Type B pancreatic cell (in vitro differentiated cells): ENCODE results near the gene SH3GL2. TPM values are rescaled to one million over a fixed set of nuclear protein-coding genes. Genes with fewer than 3 reads are reported as not detected.
A peak's percentile ranks its signal among the peaks of the same experiment; 100 is the strongest.

Experiments
- DNase-seq: peaks from one replicate; pipeline ENCODE4 v3.0.0; 2021; ENCODE audit warnings: mixed read lengths; ENCODE audit not compliant: unreplicated experiment; ENCODE audit errors: extremely low spot score
- H3K27ac Mint-ChIP-seq: 2 replicates; pipeline ENCODE4 v1.8.0; 2021; ENCODE audit warnings: mild to moderate bottlenecking, mixed read lengths
- H3K27me3 Mint-ChIP-seq: 2 replicates; pipeline ENCODE4 v1.8.0; 2021; ENCODE audit warnings: mixed read lengths
- H3K36me3 Mint-ChIP-seq: 2 replicates; pipeline ENCODE4 v1.8.0; 2021; ENCODE audit warnings: mixed read lengths
- H3K4me1 Mint-ChIP-seq: one replicate; pipeline ENCODE4 v1.8.0; 2021; ENCODE audit warnings: mixed read lengths; ENCODE audit not compliant: unreplicated experiment
- H3K4me3 Mint-ChIP-seq: 2 replicates; pipeline ENCODE4 v1.8.0; 2021; ENCODE audit warnings: mild to moderate bottlenecking, mixed read lengths
- H3K9me3 Mint-ChIP-seq: 2 replicates; pipeline ENCODE4 v1.8.0; 2021; ENCODE audit warnings: mixed read lengths
- total RNA-seq: library from RNA; stranded (reverse); gene quantifications from 2 replicates; pipeline ENCODE4 v1.2.1, GENCODE V29; 2021; ENCODE audit warnings: low replicate concordance
- TF ChIP-seq, protein P1 (sequence below): fragments of 200-600 bp; sonication (generic); conservative IDR thresholded peaks from 2 replicates; pipeline ENCODE4 v1.5.0; 2021; ENCODE audit warnings: antibody characterized with exemption, mild to moderate bottlenecking

Gene SH3GL2
- total RNA-seq, 1 donor from 2014 or later, result 7.6 TPM

DNA sequence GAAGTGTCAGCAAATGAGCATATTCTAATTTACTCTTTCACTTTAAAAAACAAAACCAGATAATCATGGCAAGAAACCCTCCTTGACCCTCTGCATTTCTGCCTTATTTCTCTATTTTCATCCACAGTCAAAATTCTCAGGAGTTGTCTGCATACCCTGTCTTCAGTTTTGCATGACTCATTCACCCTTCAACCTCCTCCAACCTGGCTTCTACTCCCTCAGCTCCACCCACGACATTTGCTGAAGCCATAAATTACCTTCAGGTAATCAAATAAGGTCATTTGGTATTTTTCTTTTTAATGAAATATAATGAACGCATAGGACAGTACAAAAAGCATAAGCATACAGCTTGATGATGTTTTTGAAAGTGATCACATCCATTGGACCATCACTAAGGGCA, 27.8 kb upstream of the SH3GL2 start:
- Mint-ChIP-seq H3K27ac (no peak overlapping the region), H3K27me3 (no peaks in the 10 kb centered on the region), H3K36me3 (no peaks in the 10 kb centered on the region), H3K4me1 (peaks cover 4% of the 10 kb centered on the region), H3K4me3 (no peak overlapping the region), H3K9me3 (no peaks in the 10 kb centered on the region)
- TF ChIP-seq, protein P1, sequence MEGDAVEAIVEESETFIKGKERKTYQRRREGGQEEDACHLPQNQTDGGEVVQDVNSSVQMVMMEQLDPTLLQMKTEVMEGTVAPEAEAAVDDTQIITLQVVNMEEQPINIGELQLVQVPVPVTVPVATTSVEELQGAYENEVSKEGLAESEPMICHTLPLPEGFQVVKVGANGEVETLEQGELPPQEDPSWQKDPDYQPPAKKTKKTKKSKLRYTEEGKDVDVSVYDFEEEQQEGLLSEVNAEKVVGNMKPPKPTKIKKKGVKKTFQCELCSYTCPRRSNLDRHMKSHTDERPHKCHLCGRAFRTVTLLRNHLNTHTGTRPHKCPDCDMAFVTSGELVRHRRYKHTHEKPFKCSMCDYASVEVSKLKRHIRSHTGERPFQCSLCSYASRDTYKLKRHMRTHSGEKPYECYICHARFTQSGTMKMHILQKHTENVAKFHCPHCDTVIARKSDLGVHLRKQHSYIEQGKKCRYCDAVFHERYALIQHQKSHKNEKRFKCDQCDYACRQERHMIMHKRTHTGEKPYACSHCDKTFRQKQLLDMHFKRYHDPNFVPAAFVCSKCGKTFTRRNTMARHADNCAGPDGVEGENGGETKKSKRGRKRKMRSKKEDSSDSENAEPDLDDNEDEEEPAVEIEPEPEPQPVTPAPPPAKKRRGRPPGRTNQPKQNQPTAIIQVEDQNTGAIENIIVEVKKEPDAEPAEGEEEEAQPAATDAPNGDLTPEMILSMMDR, result no peak
- no peak for DNase-seq

DNA sequence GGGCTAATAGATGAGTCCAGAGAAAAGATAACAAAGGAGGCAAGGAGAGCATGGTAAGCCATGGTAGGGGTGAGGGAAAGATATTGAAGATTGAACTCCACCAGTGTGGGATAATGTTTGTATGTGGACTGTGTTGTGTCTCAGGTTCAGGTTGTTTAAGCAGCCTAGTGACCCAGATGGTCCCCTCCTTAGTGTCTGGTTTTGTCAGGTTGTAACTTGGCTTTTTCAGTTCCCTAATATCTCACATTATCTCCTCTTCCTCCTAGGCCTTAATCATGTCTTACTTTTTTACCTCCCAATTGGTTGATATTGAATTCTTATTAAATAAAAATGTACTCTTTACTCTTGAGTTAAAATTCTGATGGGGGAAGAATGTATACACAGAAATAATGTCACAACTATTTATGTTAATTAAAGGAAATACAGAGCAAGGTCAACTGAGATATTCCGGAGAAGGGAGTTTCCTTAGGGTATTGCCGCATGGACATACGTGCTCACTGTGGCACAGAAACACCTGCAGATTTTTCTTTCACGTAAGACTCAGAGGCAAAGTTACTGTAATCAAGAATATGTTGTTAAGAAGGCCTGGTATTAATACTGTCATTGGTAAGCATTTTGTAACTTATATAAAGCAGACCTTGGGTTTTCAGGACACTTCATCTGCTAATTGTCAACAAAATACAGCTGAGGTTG, 23.4 kb upstream of the SH3GL2 start:
- Mint-ChIP-seq H3K27ac (no peak overlapping the region), H3K9me3 (no peaks in the 10 kb centered on the region), H3K4me1 (peaks cover 27% of the 10 kb centered on the region), H3K4me3 (no peak overlapping the region), H3K27me3 (no peaks in the 10 kb centered on the region), H3K36me3 (no peaks in the 10 kb centered on the region)
- TF ChIP-seq, protein P1, result no peak
- no peak for DNase-seq

DNA sequence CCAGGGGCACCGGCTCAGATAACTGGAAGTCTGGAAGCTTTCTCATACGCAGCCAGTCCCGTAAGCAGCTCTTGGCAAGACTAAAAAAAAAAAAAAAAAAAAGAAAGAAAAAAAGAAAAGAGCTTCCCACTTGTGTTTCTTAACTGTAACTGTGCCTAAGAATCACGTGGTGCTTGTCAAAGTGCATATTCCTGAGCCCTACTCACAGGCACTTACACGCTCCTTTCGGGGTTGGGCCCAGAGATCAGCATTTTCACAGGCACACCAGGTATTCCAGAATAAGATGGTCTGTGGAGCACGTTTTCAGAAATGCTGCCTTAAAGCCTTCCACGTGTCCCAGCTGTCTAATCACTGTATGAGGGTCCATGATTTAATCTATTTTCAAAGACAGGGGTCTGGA, 22.6 kb upstream of the SH3GL2 start:
- Mint-ChIP-seq H3K9me3 (no peaks in the 10 kb centered on the region), H3K4me1 (peaks cover 27% of the 10 kb centered on the region), H3K4me3 (no peak overlapping the region), H3K27ac (no peak overlapping the region), H3K27me3 (no peaks in the 10 kb centered on the region), H3K36me3 (no peaks in the 10 kb centered on the region)
- no peak for DNase-seq
- TF ChIP-seq, protein P1, result no peak

DNA sequence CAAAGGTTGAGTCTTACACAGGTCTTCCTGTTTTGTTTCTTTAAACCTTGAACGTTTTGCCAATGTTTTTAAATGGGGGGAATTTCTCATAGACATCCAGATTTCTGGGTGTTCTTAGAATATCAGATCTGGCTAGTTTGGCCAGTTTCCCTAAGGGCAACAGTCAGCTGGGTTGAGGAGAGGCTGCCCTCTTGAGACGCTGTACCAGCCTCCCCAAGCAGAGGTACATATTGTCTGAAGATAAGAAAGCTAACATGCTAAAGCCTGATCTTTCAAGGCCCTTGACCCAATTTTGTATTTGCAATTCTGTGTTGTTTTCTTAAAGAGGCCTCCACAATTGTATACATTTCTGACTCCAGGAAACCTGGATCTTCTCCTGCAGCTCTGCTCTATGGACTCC, 21.9 kb upstream of the SH3GL2 start:
- peaks cover 27% of the 10 kb centered on the region for H3K4me1 Mint-ChIP-seq
- no peaks in the 10 kb centered on the region for H3K27me3 Mint-ChIP-seq
- H3K36me3 Mint-ChIP-seq, result no peaks in the 10 kb centered on the region
- H3K27ac Mint-ChIP-seq, result peak overlapping the region; percentile 10
- no peaks in the 10 kb centered on the region for H3K9me3 Mint-ChIP-seq
- no peak overlapping the region for H3K4me3 Mint-ChIP-seq
- DNase-seq, result no peak
- TF ChIP-seq, protein P1, result no peak

DNA sequence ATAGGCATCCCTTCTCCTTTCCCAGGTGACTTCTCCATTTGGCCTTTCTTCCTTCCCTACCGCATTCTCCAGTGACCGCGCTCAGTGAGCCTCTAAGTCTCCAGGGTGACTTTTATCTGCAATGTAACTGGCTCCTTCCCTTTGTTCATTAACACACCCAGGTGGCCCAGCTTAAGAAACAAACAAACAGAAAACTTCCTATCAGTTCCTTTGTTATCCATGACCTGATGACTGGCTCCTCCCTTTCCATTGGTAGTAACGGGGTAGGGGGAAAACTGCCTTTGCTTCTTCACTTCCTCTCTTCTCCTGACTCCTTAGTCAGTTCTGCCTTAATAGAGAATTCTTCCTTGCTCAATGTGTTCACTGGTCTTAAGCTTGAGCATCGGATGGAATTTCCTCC, 7.0 kb upstream of the SH3GL2 start:
- Mint-ChIP-seq H3K4me3 (no peak overlapping the region), H3K27me3 (peaks cover 44% of the 10 kb centered on the region), H3K27ac (no peak overlapping the region), H3K4me1 (no peaks in the 10 kb centered on the region), H3K9me3 (no peaks in the 10 kb centered on the region), H3K36me3 (no peaks in the 10 kb centered on the region)
- no peak for DNase-seq
- TF ChIP-seq, protein P1, result no peak

DNA sequence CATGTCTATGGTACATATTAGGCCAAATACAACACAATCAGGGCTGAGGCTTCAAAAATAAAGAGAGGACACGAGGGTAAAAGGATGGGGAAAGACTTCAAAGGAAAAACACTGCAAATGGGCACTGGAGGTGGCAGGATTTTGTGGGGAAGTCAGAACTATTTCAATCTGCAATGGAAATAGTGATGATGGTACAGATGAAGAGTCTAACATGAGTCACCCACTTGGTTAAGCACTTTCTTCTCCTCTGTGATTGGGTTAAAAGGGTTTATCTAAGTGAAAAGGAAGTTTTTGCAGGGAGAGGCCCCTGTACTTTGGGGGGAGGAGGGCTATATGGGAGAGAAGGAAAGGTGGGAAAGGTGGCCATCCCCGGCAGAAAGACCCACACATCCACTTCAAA, 4.5 kb upstream of the SH3GL2 start:
- no peaks in the 10 kb centered on the region for H3K36me3 Mint-ChIP-seq
- H3K4me3 Mint-ChIP-seq, result no peak overlapping the region
- DNase-seq, result no peak
- H3K27ac Mint-ChIP-seq, result no peak overlapping the region
- peaks cover 3% of the 10 kb centered on the region for H3K4me1 Mint-ChIP-seq
- peaks cover 62% of the 10 kb centered on the region for H3K27me3 Mint-ChIP-seq
- TF ChIP-seq, protein P1, result no peak
- H3K9me3 Mint-ChIP-seq, result no peaks in the 10 kb centered on the region
